ENCODE results near the gene CDC42EP4. TPM values are rescaled to one million over a fixed set of nuclear protein-coding genes. Genes with fewer than 3 reads are reported as not detected.

Gene CDC42EP4
- total and polyA plus RNA-seq, 9 of the 15 experiments (the other 6 are each of a cell fraction or from before 2014, with no cell fraction given): 0.65 to 20.8 (median 12.3) TPM

- no peak for TF ChIP-seq CREB5 (CRISPR knock-in tag; IDR thresholded peaks at IDR 0.05)
Observed at GRCh38 chr17:73343739-73344454, 32.1 kb upstream of the CDC42EP4 start (continued).

DNA sequence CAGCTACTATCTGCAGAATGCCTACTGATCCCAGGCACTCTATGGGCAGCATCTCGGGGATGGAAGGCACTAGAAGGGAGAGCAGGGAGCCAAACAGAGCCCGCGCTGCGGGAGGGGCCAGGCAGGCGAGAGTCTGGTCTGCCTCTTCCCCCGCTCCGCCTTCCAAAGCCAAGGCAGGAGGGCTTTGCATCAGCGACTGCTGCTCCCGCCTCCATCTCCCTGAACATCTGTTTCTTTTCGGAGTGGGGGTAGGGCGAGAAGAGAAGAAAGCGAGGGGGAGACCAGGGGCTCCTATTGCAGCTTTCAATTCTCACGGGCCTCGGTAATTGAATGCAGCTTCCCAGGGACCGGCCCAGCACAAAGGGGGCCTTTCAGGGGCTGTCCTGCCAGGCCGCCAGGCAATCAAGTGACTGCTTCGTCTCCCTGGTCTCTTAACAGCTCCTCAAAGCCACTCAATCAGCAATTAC is 31.4 kb upstream of the CDC42EP4 start:
- TF ChIP-seq IRF2 (CRISPR knock-in tag; IDR thresholded peaks at IDR 0.05) (no peak), THRB (CRISPR knock-in tag; conservative IDR thresholded peaks at IDR 0.05) (no peak), KAT2B (IDR thresholded peaks at IDR 0.05; ENCODE audit: low read depth, low read length) (no peak)
- CTCF ChIA-PET (ENCODE audit: low intra/inter-chr PET ratio): no interaction called here
- BruUV-seq (replicated peaks): no TSS peak

More for the DNA sequence above, 31.4 kb upstream of the CDC42EP4 start:
- WGBS (ENCODE audit: insufficient coverage, low coverage, missing lambda C conversion rate): 6% methylated on average over 10 of the region's 17 CpGs
- no peaks in the 10 kb centered on the region for H3K36me3 ChIP-seq (ENCODE audit: control insufficient read depth, insufficient read depth, low read length)
- no peaks in the 10 kb centered on the region for H3K9me1 ChIP-seq (ENCODE audit: control insufficient read depth, insufficient read depth, low read length)
- H3K27ac ChIP-seq (ENCODE audit: extremely low read depth, low read depth, low read length): no peak overlapping the region
- H3K4me3 ChIP-seq: no peak overlapping the region
- H3K4me2 ChIP-seq (ENCODE audit: insufficient read depth, low read length): no peak overlapping the region
- H3K27me3 ChIP-seq (ENCODE audit: control insufficient read depth in 2 of 2, insufficient read depth in 2 of 2, low read length in 2 of 2): peaks cover 27 to 67% of the 10 kb centered on the region in 2 experiments
- intact Hi-C loops (cut with micrococcal nuclease) (no loop called here), in situ Hi-C loops (cut with MboI) (no loop called here)
- H3K9me3 ChIP-seq (replicated peaks; ENCODE audit: control insufficient read depth, insufficient read depth, low read depth, low read length): no peaks in the 10 kb centered on the region
- H3K79me2 ChIP-seq (ENCODE audit: control insufficient read depth, insufficient read depth, low read length): no peaks in the 10 kb centered on the region
- H2AFZ ChIP-seq (ENCODE audit: low read depth, low read length): no peak overlapping the region
- no peaks in the 10 kb centered on the region for H4K20me1 ChIP-seq (replicated peaks; ENCODE audit: control insufficient read depth, insufficient read depth, low read length)
- FAIRE-seq: no peak
- peak in 3 of 4 experiments; percentile 30 to 63 (median 58) for DNase-seq (ENCODE audit: extremely low read depth in 1 of 4, low spot score in 3 of 4)
- peak overlapping the region in 1 of 2 experiments; percentile 52; a peak in 1 of 4 replicates for H3K9ac ChIP-seq (ENCODE audit: insufficient read depth in 1 of 2, low read depth in 2 of 2, low read length in 2 of 2)
- ATAC-seq: peak; percentile 65
- peaks cover 0 to 19% of the 10 kb centered on the region in 2 experiments; a peak in 2 of 5 replicates for H3K4me1 ChIP-seq (replicated peaks in 1 of 2; ENCODE audit: control insufficient read depth in 2 of 2, insufficient read depth in 2 of 2, low read length in 2 of 2)
- POLR2A ChIA-PET: no interaction called here
